ENCODE data around the gene GAGE12C.
"Not testable (repeated sequence)": the region's sequence is repeated elsewhere in the genome, so short reads cannot be mapped to it uniquely, and the experiment has no call there.

The GAGE12C gene

GRCh38 chrX:49531877-49532276 is at the start of gene GAGE12C:
Gene GAGE12C (plus strand): TSS chrX:49532177. CDS start chrX:49533332, 1,155 bp downstream.
- H3K27ac Mint-ChIP-seq; H3K4me3 Mint-ChIP-seq; DNase-seq; H3K4me1 Mint-ChIP-seq; H3K36me3 Mint-ChIP-seq; H3K27me3 Mint-ChIP-seq; H3K9me3 Mint-ChIP-seq; ATAC-seq (replicated peaks): not testable (repeated sequence)

DNA sequence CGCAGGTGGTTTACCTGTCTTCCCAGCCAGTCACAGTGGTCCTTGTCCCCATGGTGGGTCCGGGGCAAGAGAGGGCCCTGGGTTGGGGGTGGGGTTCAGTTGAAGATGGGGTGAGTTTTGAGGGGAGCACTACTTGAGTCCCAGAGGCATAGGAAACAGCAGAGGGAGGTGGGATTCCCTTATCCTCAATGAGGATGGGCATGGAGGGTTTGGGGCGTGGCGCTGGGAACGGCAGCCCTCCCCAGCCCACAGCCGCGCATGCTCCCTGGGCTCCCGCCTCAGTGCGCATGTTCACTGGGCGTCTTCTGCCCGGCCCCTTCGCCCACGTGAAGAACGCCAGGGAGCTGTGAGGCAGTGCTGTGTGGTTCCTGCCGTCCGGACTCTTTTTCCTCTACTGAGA is 9.5 kb downstream of the GAGE12C start, which contains the start of gene GAGE12D:
GAGE12D (plus strand) TSS at position 301 of the 400 bp plus-strand sequence. CDS start 1,155 bp downstream, outside the sequence.
- not testable (repeated sequence) for DNase-seq; H3K27ac Mint-ChIP-seq; H3K4me3 Mint-ChIP-seq; H3K4me1 Mint-ChIP-seq; H3K36me3 Mint-ChIP-seq; ATAC-seq (replicated peaks); H3K9me3 Mint-ChIP-seq; H3K27me3 Mint-ChIP-seq

GRCh38 chrX:49550989-49551388 is 19.0 kb downstream of the GAGE12C start, which contains the start of gene GAGE12E:
Gene GAGE12E (plus strand): TSS chrX:49551289. CDS start chrX:49552444, 1,155 bp downstream.
- not testable (repeated sequence) for H3K4me1 Mint-ChIP-seq

GRCh38 chrX:49560542-49560941 is 28.6 kb downstream of the GAGE12C start, which contains the start of gene GAGE12F:
Gene GAGE12F (plus strand): TSS chrX:49560842. CDS start chrX:49561997, 1,155 bp downstream.
- H3K36me3 Mint-ChIP-seq; ATAC-seq (replicated peaks): not testable (repeated sequence)

More at GRCh38 chrX:49550989-49551388, 19.0 kb downstream of the GAGE12C start, which contains the start of gene GAGE12E:
- not testable (repeated sequence) for H3K27ac Mint-ChIP-seq; H3K9me3 Mint-ChIP-seq; H3K4me3 Mint-ChIP-seq; H3K27me3 Mint-ChIP-seq; DNase-seq; H3K36me3 Mint-ChIP-seq; ATAC-seq (replicated peaks)

DNA sequence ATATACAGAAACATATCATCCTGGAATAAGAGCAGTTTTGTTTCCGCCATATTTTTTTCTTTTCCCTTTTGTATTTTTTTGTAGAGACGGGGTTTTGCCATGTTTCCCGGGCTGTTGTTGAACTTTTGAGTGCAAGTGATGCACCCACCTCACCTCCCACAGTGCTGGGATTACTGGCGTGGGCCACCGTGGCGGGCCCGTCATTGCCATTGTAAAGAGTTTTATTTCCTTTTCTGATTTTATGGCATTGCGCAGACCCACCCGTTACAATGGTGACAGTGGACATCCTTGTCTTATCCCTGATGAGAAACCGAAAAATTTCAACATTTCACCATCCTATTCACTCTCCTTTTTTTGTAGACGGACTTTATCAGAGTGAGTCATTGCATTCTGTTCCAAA is 36.8 kb downstream of the GAGE12C start:
- H3K4me1 Mint-ChIP-seq; H3K27me3 Mint-ChIP-seq; H3K9me3 Mint-ChIP-seq; ATAC-seq (replicated peaks); DNase-seq; H3K4me3 Mint-ChIP-seq; H3K27ac Mint-ChIP-seq; H3K36me3 Mint-ChIP-seq: not testable (repeated sequence)

More at GRCh38 chrX:49560542-49560941, 28.6 kb downstream of the GAGE12C start, which contains the start of gene GAGE12F:
- H3K27me3 Mint-ChIP-seq, H3K4me3 Mint-ChIP-seq, H3K27ac Mint-ChIP-seq, DNase-seq, H3K9me3 Mint-ChIP-seq, H3K4me1 Mint-ChIP-seq: not testable (repeated sequence)

GRCh38 chrX:49569152-49569551 is 37.2 kb downstream of the GAGE12C start:
- not testable (repeated sequence) for H3K27me3 Mint-ChIP-seq; H3K36me3 Mint-ChIP-seq; H3K4me3 Mint-ChIP-seq; H3K4me1 Mint-ChIP-seq; H3K9me3 Mint-ChIP-seq; ATAC-seq (replicated peaks); H3K27ac Mint-ChIP-seq; DNase-seq

- ATAC-seq (replicated peaks); H3K4me3 Mint-ChIP-seq; H3K27ac Mint-ChIP-seq; H3K4me1 Mint-ChIP-seq; H3K9me3 Mint-ChIP-seq; H3K27me3 Mint-ChIP-seq; H3K36me3 Mint-ChIP-seq; DNase-seq: not testable (repeated sequence)
Observed at GRCh38 chrX:49570100-49570499, 38.1 kb downstream of the GAGE12C start, which contains the start of gene GAGE12G. Gene GAGE12G (plus strand): TSS chrX:49570400. CDS start chrX:49571555, 1,155 bp downstream.

DNA sequence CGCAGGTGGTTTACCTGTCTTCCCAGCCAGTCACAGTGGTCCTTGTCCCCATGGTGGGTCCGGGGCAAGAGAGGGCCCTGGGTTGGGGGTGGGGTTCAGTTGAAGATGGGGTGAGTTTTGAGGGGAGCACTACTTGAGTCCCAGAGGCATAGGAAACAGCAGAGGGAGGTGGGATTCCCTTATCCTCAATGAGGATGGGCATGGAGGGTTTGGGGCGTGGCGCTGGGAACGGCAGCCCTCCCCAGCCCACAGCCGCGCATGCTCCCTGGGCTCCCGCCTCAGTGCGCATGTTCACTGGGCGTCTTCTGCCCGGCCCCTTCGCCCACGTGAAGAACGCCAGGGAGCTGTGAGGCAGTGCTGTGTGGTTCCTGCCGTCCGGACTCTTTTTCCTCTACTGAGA is 47.7 kb downstream of the GAGE12C start, which contains the start of gene GAGE12H:
GAGE12H (plus strand) TSS at position 301 of the 400 bp plus-strand sequence. CDS start 1,155 bp downstream, outside the sequence.
- not testable (repeated sequence) for H3K27me3 Mint-ChIP-seq; H3K4me3 Mint-ChIP-seq; H3K9me3 Mint-ChIP-seq; DNase-seq; H3K36me3 Mint-ChIP-seq; H3K27ac Mint-ChIP-seq; ATAC-seq (replicated peaks); H3K4me1 Mint-ChIP-seq
